ENCODE data around the gene NKIRAS2. TPM values are rescaled to one million over a fixed set of nuclear protein-coding genes. Genes with fewer than 3 reads are reported as not detected.
"Not testable (repeated sequence)": the region's sequence is repeated elsewhere in the genome, so short reads cannot be mapped to it uniquely, and the experiment has no call there.

NKIRAS2 gene
- total RNA-seq, 4 donors from 2014 or later = 27.8 to 39.3 (median 30.4) TPM

GRCh38 chr17:41998497-41998896 is 21.4 kb upstream of the NKIRAS2 start:
- no peak for ATAC-seq (ENCODE audit: low FRiP score)
- no peak for TF ChIP-seq CTCF (IDR thresholded peaks at IDR 0.05)
- DNase-seq (ENCODE audit: low spot score) = no peak

DNA sequence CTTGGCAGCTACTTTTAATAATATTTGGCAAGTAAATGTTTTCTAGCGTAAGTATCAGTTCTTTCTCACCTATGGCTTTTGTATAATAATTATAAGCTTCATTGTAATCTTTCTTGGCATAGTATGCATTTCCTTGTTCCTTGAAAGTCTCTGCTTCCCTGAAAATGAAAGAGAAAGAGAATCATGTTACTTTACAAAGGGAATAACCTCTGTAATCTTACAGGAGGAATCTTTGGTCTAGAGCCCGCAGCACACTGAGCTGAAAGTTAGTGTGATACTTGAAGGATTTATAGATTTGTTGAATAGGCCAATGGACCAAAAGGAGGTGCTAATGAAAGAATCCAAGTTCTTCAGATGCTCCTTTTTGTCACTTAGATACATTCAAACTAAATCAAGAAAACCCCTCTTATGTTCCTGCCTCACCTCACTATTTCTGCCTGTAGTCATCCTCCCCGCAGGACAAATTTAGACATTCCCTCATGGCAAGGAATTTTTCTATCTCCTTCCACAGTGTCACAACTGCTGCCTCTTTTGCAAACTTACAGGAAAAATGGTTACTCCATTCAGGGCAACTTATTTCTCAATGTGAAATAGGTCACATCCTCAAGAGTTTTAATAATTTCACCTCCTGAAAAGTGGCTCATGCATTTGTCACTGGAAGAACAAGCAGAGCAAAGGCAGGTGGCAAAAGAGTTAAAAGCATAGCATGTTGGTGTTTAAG is 19.3 kb upstream of the NKIRAS2 start:
- no peak for ATAC-seq (ENCODE audit: low FRiP score)
- TF ChIP-seq CTCF (IDR thresholded peaks at IDR 0.05) = no peak
- no peak for DNase-seq (ENCODE audit: low spot score)

GRCh38 chr17:42001729-42002128 is 18.2 kb upstream of the NKIRAS2 start:
- no peak for DNase-seq (ENCODE audit: low spot score)
- ATAC-seq (ENCODE audit: low FRiP score) = no peak
- no peak for TF ChIP-seq CTCF (IDR thresholded peaks at IDR 0.05)

DNA sequence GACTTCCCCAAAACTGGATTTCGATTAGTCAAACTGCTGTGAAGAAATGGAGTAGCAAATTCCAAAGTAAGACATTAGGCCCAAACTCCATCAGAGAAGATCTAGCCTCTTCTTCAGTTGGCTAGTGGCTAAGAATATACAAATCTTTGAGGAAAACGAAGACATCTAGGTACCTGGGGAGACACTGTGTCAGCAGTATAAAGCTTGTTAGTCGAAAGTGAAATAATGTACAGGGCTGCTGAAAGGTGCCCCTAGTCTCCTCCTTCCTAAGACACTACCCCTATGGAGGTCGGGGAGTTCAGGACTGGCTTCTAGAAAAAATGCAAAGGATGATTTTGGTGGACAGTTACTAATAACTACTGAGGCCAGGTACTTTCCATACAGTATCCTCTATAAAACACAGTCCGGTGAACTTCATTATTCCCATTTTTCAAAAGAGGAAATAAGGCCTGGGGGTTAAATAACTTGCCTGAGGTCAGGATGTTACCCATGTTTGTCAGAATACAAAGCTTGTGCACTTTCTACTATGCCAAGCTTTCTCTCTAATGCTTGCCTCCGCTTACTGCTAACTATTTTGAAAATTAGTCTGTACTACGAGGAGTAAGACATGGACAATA is 17.6 kb upstream of the NKIRAS2 start:
- no peak for ATAC-seq (ENCODE audit: low FRiP score)
- no peak for DNase-seq (ENCODE audit: low spot score)
- TF ChIP-seq CTCF (IDR thresholded peaks at IDR 0.05) = no peak

- TF ChIP-seq CTCF (IDR thresholded peaks at IDR 0.05) = no peak
- no peak for ATAC-seq (ENCODE audit: low FRiP score)
- no peak for DNase-seq (ENCODE audit: low spot score)
Measured at GRCh38 chr17:42002792-42003301, 17.0 kb upstream of the NKIRAS2 start.

DNA sequence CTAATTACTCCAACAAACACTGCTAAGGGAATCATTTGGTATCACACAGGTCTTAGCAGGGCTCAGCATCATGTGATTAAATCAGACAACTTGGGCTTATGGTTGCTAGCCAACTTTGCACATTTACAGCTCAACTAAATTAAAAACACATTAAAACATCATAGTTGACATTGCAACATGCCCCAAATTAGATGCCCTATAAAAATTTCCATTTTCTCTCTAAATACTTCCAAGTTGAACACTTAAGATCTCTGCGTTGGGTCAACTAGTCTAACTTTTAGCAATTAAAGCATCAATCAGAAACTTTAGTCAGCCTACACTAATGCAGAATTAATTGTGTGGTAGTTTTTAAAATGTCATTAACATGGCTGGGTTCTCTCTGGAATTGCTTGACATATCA is 14.7 kb upstream of the NKIRAS2 start:
- no peak for TF ChIP-seq CTCF (IDR thresholded peaks at IDR 0.05)
- DNase-seq (ENCODE audit: low spot score) (no peak), ATAC-seq (ENCODE audit: low FRiP score) (no peak)

GRCh38 chr17:42009170-42009569 is 10.7 kb upstream of the NKIRAS2 start:
- no peak for ATAC-seq (ENCODE audit: low FRiP score)
- TF ChIP-seq CTCF (IDR thresholded peaks at IDR 0.05) = no peak
- DNase-seq (ENCODE audit: low spot score) = no peak

DNA sequence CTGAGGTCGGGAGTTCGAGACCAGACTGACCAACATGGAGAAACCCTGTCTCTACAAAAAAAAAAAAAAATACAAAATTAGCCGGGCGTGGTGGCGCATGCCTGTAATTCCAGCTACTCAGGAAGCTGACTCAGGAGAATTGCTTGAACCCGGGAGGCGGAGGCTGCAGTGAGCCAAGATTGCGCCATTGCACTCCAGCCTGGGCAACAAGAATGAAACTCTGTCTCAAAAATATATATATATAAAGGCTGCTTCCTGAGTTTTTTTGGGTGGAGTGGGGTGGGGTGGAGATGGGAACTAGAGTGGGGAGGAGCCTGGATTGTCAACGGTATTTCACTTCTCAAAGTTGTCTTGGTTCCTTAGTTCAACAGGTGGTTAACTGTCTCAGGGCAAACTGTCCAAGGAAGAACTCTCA is 9.6 kb upstream of the NKIRAS2 start:
- DNase-seq (ENCODE audit: low spot score) = not testable (repeated sequence)
- ATAC-seq (ENCODE audit: low FRiP score) = peak; percentile 33

Measured in omental fat pad (tissue), 4 donors.